K562 (cell line): ENCODE results near the gene PRRC2C. TPM values are rescaled to one million over a fixed set of nuclear protein-coding genes. Genes with fewer than 3 reads are reported as not detected.

Experiments
- AFF1 ChIP-seq, 2 experiments: fragments of 450-650 bp; IDR thresholded peaks; 2 replicates each; pipeline ENCODE4 v1.6.1; 2018; ENCODE audit warnings: mild to moderate bottlenecking in 2 of 2, low read depth in 1 of 2; ENCODE audit not compliant: partially characterized antibody in 2 of 2
- E2F3 ChIP-seq: fragments of 250-450 bp; sonication (Bioruptor Pico); IDR thresholded peaks from 2 replicates; pipeline ENCODE4 v1.4.0; 2020; ENCODE audit warnings: mild to moderate bottlenecking
- EHMT2 ChIP-seq: fragments of 450-650 bp; IDR thresholded peaks from 2 replicates; pipeline ENCODE4 v1.6.1; 2018; ENCODE audit warnings: antibody characterized with exemption
- EWSR1 ChIP-seq: fragments of 450-650 bp; IDR thresholded peaks from 2 replicates; pipeline ENCODE4 v1.6.1; 2018; ENCODE audit warnings: borderline replicate concordance, mild to moderate bottlenecking, low read depth, moderate library complexity; ENCODE audit not compliant: partially characterized antibody
- EZH2 ChIP-seq: IDR thresholded peaks from 2 replicates; pipeline ENCODE4 v1.6.1; 2012; ENCODE audit warnings: low read depth, mild to moderate bottlenecking, inconsistent platforms, low read length, borderline replicate concordance
- NFE2L1 ChIP-seq: fragments of 450-650 bp; IDR thresholded peaks from 2 replicates; pipeline ENCODE4 v1.6.1; 2016; ENCODE audit warnings: missing genetic modification characterization, low read depth, mild to moderate bottlenecking, missing compliant biosample characterization, moderate library complexity, borderline replicate concordance
- PYGO2 ChIP-seq: fragments of 450-650 bp; IDR thresholded peaks from 2 replicates; pipeline ENCODE4 v1.6.1; 2016; ENCODE audit warnings: mild to moderate bottlenecking, missing genetic modification characterization, moderate library complexity, missing compliant biosample characterization
- RBFOX2 ChIP-seq: fragments of 200-400 bp; formaldehyde crosslinking; IDR thresholded peaks from 2 replicates; pipeline ENCODE4 v1.6.1; 2017; ENCODE audit warnings: low read depth, mild to moderate bottlenecking, low read length, moderate library complexity
- RBM15 ChIP-seq: fragments of 200-400 bp; formaldehyde crosslinking; IDR thresholded peaks from 2 replicates; pipeline ENCODE4 v1.6.1; 2018; ENCODE audit warnings: mild to moderate bottlenecking, low read length, moderate library complexity; ENCODE audit not compliant: insufficient read depth
- SREBF2 ChIP-seq: sonication (generic); formaldehyde crosslinking; IDR thresholded peaks from 2 replicates; pipeline ENCODE4 v1.4.0; 2020; ENCODE audit warnings: mild to moderate bottlenecking, missing genetic modification reagents
- TAF1 ChIP-seq: IDR thresholded peaks from 2 replicates; pipeline ENCODE4 v1.6.1; 2011; ENCODE audit warnings: mild to moderate bottlenecking, low read length, moderate library complexity; ENCODE audit not compliant: insufficient read depth, control insufficient read depth, severe bottlenecking; ENCODE audit errors: extremely low read depth
- ZNF12 ChIP-seq: sonication (generic); formaldehyde crosslinking; IDR thresholded peaks from 2 replicates; pipeline ENCODE4 v1.4.0; 2020; ENCODE audit warnings: mild to moderate bottlenecking, missing genetic modification reagents
- ZNF24 ChIP-seq: fragments of 450-650 bp; IDR thresholded peaks from 2 replicates; pipeline ENCODE4 v1.6.1; 2016
- ZNF780A ChIP-seq: fragments of 250-450 bp; sonication (Bioruptor Pico); IDR thresholded peaks from 2 replicates; pipeline ENCODE4 v1.5.0; 2021; ENCODE audit warnings: mild to moderate bottlenecking
- polyA plus RNA-seq, 8 experiments: library from polyadenylated mRNA; depleted of rRNA in 4 of 8; stranded (reverse) in 5 of 8; unstranded in 3 of 8; fragments of >200 nt; fragmentation: Nextera tagmentation in 2 of 8; fragmentation: Illumina TruSeq in 1 of 8; extraction: Ambion mirVana in 2 of 8; extraction: Trizol in 1 of 8; gene quantifications; 2 replicates each; pipeline versions ENCODE4 v1.2.1 to v1.2.3, GENCODE V29; 2011 to 2014; ENCODE audit warnings: inconsistent platforms in 1 of 8, missing spikeins in 1 of 8
- total RNA-seq, 7 experiments: library from RNA; depleted of rRNA in 6 of 7; stranded (reverse); fragments of >200 nt in 6 of 7; fragmentation: Illumina TruSeq in 2 of 7; extraction: Trizol in 2 of 7; gene quantifications; 2 replicates each; pipeline versions ENCODE4 v1.2.1 to v1.2.3, GENCODE V29; 2011 to 2021; ENCODE audit warnings: low replicate concordance in 1 of 7
- TF ChIP-seq, protein P1 (sequence below), 2 experiments: fragments of 450-650 bp; formaldehyde crosslinking in 1 of 2; IDR thresholded peaks; 2 replicates each; pipeline versions ENCODE4 v1.4.0 to v1.6.1; 2014 to 2020; ENCODE audit warnings: mild to moderate bottlenecking in 2 of 2, borderline replicate concordance in 1 of 2, low read depth in 1 of 2

Gene PRRC2C
- total and polyA plus RNA-seq, 9 of the 15 experiments (the other 6 are each of a cell fraction or from before 2014, with no cell fraction given) = 61.9 to 237 (median 105) TPM

GRCh38 chr1:171636141-171636540 lies 150.8 kb downstream of the PRRC2C start (continued):
- TF ChIP-seq, protein P1, sequence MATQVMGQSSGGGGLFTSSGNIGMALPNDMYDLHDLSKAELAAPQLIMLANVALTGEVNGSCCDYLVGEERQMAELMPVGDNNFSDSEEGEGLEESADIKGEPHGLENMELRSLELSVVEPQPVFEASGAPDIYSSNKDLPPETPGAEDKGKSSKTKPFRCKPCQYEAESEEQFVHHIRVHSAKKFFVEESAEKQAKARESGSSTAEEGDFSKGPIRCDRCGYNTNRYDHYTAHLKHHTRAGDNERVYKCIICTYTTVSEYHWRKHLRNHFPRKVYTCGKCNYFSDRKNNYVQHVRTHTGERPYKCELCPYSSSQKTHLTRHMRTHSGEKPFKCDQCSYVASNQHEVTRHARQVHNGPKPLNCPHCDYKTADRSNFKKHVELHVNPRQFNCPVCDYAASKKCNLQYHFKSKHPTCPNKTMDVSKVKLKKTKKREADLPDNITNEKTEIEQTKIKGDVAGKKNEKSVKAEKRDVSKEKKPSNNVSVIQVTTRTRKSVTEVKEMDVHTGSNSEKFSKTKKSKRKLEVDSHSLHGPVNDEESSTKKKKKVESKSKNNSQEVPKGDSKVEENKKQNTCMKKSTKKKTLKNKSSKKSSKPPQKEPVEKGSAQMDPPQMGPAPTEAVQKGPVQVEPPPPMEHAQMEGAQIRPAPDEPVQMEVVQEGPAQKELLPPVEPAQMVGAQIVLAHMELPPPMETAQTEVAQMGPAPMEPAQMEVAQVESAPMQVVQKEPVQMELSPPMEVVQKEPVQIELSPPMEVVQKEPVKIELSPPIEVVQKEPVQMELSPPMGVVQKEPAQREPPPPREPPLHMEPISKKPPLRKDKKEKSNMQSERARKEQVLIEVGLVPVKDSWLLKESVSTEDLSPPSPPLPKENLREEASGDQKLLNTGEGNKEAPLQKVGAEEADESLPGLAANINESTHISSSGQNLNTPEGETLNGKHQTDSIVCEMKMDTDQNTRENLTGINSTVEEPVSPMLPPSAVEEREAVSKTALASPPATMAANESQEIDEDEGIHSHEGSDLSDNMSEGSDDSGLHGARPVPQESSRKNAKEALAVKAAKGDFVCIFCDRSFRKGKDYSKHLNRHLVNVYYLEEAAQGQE (IDR thresholded peaks at IDR 0.05; ENCODE audit: borderline replicate concordance) = peak; percentile 95
- TF ChIP-seq, protein P1 (CRISPR knock-in tag; IDR thresholded peaks at IDR 0.05; ENCODE audit: low read depth) = peak; percentile 85
- TF ChIP-seq ZNF12 (CRISPR knock-in tag) = no peak
- TF ChIP-seq ZNF24 = no peak
- no peak for TF ChIP-seq E2F3
- no peak for TF ChIP-seq RBFOX2
- TF ChIP-seq EHMT2 = peak; percentile 89
- TF ChIP-seq TAF1 = no peak
- TF ChIP-seq EWSR1 = no peak
- no peak for TF ChIP-seq PYGO2 (tag)
- TF ChIP-seq ZNF780A (CRISPR knock-in tag) = no peak
- no peak for TF ChIP-seq RBM15
- no peak for TF ChIP-seq EZH2
- no peak for TF ChIP-seq SREBF2 (CRISPR knock-in tag)
- TF ChIP-seq NFE2L1 (tag) = no peak
- no peak for TF ChIP-seq AFF1 (IDR thresholded peaks at IDR 0.05; ENCODE audit: low read depth in 1 of 2, partially characterized antibody in 2 of 2)
